Astrocyte (in vitro differentiated cells and primary cell): Measurements from ENCODE around the gene PSME4.

Source experiments
- EZH2 ChIP-seq: IDR thresholded peaks from 2 replicates; pipeline ENCODE4 v1.6.1; 2012; ENCODE audit warnings: mild to moderate bottlenecking, low read length, inconsistent platforms; ENCODE audit not compliant: insufficient read depth
- TF ChIP-seq, protein P1 (sequence below): IDR thresholded peaks from 2 replicates; pipeline ENCODE4 v1.5.1; 2011; ENCODE audit warnings: low read depth, mild to moderate bottlenecking, inconsistent platforms, low read length, moderate library complexity; ENCODE audit not compliant: insufficient read depth

DNA sequence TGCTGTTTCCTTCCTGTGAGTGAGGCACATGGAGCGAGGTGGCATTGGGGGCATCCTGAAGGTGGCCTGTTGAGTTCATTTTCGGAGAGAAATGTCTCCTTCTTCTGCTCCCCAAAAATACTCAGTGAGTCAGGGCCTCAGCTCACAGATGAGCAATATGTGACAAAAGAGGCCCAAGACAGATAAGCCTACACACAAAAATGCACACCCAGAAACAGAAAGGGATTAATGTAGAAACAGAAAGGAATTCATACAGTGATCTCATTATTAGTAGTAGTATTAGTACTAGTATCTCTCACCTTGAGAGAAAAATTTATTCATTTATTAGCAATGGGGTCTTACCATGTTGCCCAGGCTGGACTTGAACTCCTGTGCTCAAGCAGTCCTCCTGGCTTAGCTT lies 116.1 kb downstream of the PSME4 start:
- TF ChIP-seq, protein P1, sequence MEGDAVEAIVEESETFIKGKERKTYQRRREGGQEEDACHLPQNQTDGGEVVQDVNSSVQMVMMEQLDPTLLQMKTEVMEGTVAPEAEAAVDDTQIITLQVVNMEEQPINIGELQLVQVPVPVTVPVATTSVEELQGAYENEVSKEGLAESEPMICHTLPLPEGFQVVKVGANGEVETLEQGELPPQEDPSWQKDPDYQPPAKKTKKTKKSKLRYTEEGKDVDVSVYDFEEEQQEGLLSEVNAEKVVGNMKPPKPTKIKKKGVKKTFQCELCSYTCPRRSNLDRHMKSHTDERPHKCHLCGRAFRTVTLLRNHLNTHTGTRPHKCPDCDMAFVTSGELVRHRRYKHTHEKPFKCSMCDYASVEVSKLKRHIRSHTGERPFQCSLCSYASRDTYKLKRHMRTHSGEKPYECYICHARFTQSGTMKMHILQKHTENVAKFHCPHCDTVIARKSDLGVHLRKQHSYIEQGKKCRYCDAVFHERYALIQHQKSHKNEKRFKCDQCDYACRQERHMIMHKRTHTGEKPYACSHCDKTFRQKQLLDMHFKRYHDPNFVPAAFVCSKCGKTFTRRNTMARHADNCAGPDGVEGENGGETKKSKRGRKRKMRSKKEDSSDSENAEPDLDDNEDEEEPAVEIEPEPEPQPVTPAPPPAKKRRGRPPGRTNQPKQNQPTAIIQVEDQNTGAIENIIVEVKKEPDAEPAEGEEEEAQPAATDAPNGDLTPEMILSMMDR, result no peak
- no peak for TF ChIP-seq EZH2
